Measurements from ENCODE around the gene DOK7. TPM values are rescaled to one million over a fixed set of nuclear protein-coding genes. Genes with fewer than 3 reads are reported as not detected.

DOK7 gene
- total and polyA plus RNA-seq, 2 experiments from 2014 or later: 0.23 to 1.8 TPM

GRCh38 chr4:3481113-3481531 is 18.0 kb downstream of the DOK7 start:
- H3K27ac ChIP-seq: no peak overlapping the region
- H3K9me3 ChIP-seq (ENCODE audit: low read depth): no peaks in the 10 kb centered on the region
- H4K20me1 ChIP-seq (ENCODE audit: insufficient read depth, poor library complexity, severe bottlenecking): no peaks in the 10 kb centered on the region
- no peaks in the 10 kb centered on the region for H3K9me2 ChIP-seq (replicated peaks; ENCODE audit: insufficient read depth)
- TF ChIP-seq CTCF (IDR thresholded peaks at IDR 0.05; ENCODE audit: poor library complexity) (no peak), EZH2phosphoT487 (IDR thresholded peaks at IDR 0.05; ENCODE audit: low read depth, severe bottlenecking, unreplicated experiment) (no peak), EZH2 (IDR thresholded peaks at IDR 0.05; ENCODE audit: borderline replicate concordance) (no peak)
- H3K4me1 ChIP-seq (ENCODE audit: insufficient read depth): peaks cover 13% of the 10 kb centered on the region
- H3K27me3 ChIP-seq: peaks cover 6% of the 10 kb centered on the region
- no peak overlapping the region for H3K4me3 ChIP-seq
- H3K79me2 ChIP-seq: no peaks in the 10 kb centered on the region
- H2AFZ ChIP-seq: no peak overlapping the region
- H3K4me2 ChIP-seq: no peak overlapping the region
- no peak for DNase-seq (ENCODE audit: low spot score)
- H3K36me3 ChIP-seq (replicated peaks; ENCODE audit: insufficient read depth, low read depth): no peaks in the 10 kb centered on the region
- WGBS (ENCODE audit: low lambda C conversion rate, missing lambda C conversion rate): 39% methylated on average over 5 of the region's 5 CpGs

- Histone ChIP-seq H3K9me2 (replicated peaks; ENCODE audit: insufficient read depth) (no peaks in the 10 kb centered on the region), H3K27ac (no peak overlapping the region), H4K20me1 (ENCODE audit: insufficient read depth, poor library complexity, severe bottlenecking) (no peaks in the 10 kb centered on the region), H3K4me3 (no peak overlapping the region), H3K4me1 (ENCODE audit: insufficient read depth) (peaks cover 13% of the 10 kb centered on the region), H3K4me2 (no peak overlapping the region), H3K9me3 (ENCODE audit: low read depth) (no peaks in the 10 kb centered on the region), H2AFZ (no peak overlapping the region), H3K36me3 (replicated peaks; ENCODE audit: insufficient read depth, low read depth) (no peaks in the 10 kb centered on the region), H3K27me3 (peaks cover 6% of the 10 kb centered on the region), H3K79me2 (no peaks in the 10 kb centered on the region)
- WGBS (ENCODE audit: low lambda C conversion rate, missing lambda C conversion rate): 67% methylated on average over 19 of the region's 19 CpGs
- no peak for DNase-seq (ENCODE audit: low spot score)
- TF ChIP-seq EZH2phosphoT487 (IDR thresholded peaks at IDR 0.05; ENCODE audit: low read depth, severe bottlenecking, unreplicated experiment): no peak
- TF ChIP-seq EZH2 (IDR thresholded peaks at IDR 0.05; ENCODE audit: borderline replicate concordance): no peak
- no peak for TF ChIP-seq CTCF (IDR thresholded peaks at IDR 0.05; ENCODE audit: poor library complexity)
Measured at GRCh38 chr4:3481783-3482393, 18.8 kb downstream of the DOK7 start.

GRCh38 chr4:3482707-3483106 is 19.6 kb downstream of the DOK7 start:
- Histone ChIP-seq H3K36me3 (replicated peaks; ENCODE audit: insufficient read depth, low read depth) (no peaks in the 10 kb centered on the region), H3K27me3 (peaks cover 6% of the 10 kb centered on the region), H3K4me3 (no peak overlapping the region), H3K9me2 (replicated peaks; ENCODE audit: insufficient read depth) (no peaks in the 10 kb centered on the region), H3K79me2 (no peaks in the 10 kb centered on the region), H3K27ac (no peak overlapping the region), H2AFZ (no peak overlapping the region), H4K20me1 (ENCODE audit: insufficient read depth, poor library complexity, severe bottlenecking) (no peaks in the 10 kb centered on the region), H3K4me2 (no peak overlapping the region), H3K9me3 (ENCODE audit: low read depth) (no peaks in the 10 kb centered on the region), H3K4me1 (ENCODE audit: insufficient read depth) (peaks cover 13% of the 10 kb centered on the region)
- TF ChIP-seq CTCF (IDR thresholded peaks at IDR 0.05; ENCODE audit: poor library complexity) (no peak), EZH2phosphoT487 (IDR thresholded peaks at IDR 0.05; ENCODE audit: low read depth, severe bottlenecking, unreplicated experiment) (no peak), EZH2 (IDR thresholded peaks at IDR 0.05; ENCODE audit: borderline replicate concordance) (no peak)
- no peak for DNase-seq (ENCODE audit: low spot score)
- 90% methylated on average over 12 of the region's 12 CpGs for WGBS (ENCODE audit: low lambda C conversion rate, missing lambda C conversion rate)

Measured in hepatocyte (in vitro differentiated cells).